GM12878 (cell line): Measurements from ENCODE around the gene AIF1. TPM values are rescaled to one million over a fixed set of nuclear protein-coding genes. Genes with fewer than 3 reads are reported as not detected.

ENCODE experiments used
- ASH2L ChIP-seq: fragments of 300-600, 200-600 bp; sonication (generic); IDR thresholded peaks from 2 replicates; pipeline ENCODE4 v1.6.1; 2017; ENCODE audit warnings: low read depth, mild to moderate bottlenecking, borderline replicate concordance
- CHD1 ChIP-seq: IDR thresholded peaks from 2 replicates; pipeline ENCODE4 v1.6.1; 2012; ENCODE audit warnings: low read depth, low read length, improper control_type of control experiment
- CHD4 ChIP-seq: fragments of 200-600 bp; sonication (generic); IDR thresholded peaks from 2 replicates; pipeline ENCODE4 v1.6.1; 2016; ENCODE audit warnings: mild to moderate bottlenecking
- DPF2 ChIP-seq: fragments of 450-650 bp; IDR thresholded peaks from 2 replicates; pipeline ENCODE4 v1.6.1; 2017; ENCODE audit warnings: mild to moderate bottlenecking
- E2F4 ChIP-seq: IDR thresholded peaks from 2 replicates; pipeline ENCODE4 v1.6.1; 2012; ENCODE audit warnings: low read depth, low read length, improper control_type of control experiment
- ETV6 ChIP-seq, 2 experiments: fragments of 450-650 bp in 1 of 2; IDR thresholded peaks in 1 of 2; conservative IDR thresholded peaks in 1 of 2; 2 replicates each; pipeline ENCODE4 v1.6.1; 2014; ENCODE audit warnings: antibody characterized with exemption in 1 of 2, borderline replicate concordance in 1 of 2, low read depth in 1 of 2, mild to moderate bottlenecking in 1 of 2, moderate library complexity in 1 of 2
- HDGF ChIP-seq: fragments of 450-650 bp; IDR thresholded peaks from 2 replicates; pipeline ENCODE4 v1.6.1; 2016; ENCODE audit warnings: antibody characterized with exemption
- IKZF1 ChIP-seq: fragments of 450-650 bp; conservative IDR thresholded peaks from 2 replicates; pipeline ENCODE4 v1.6.1; 2017; ENCODE audit warnings: antibody characterized with exemption, mild to moderate bottlenecking
- IRF4 ChIP-seq: IDR thresholded peaks from 2 replicates; pipeline ENCODE4 v1.6.1; 2011; ENCODE audit warnings: low read depth, low read length
- MEF2B ChIP-seq: fragments of 450-650 bp; IDR thresholded peaks from 2 replicates; pipeline ENCODE4 v1.6.1; 2018; ENCODE audit warnings: mild to moderate bottlenecking, moderate library complexity; ENCODE audit not compliant: partially characterized antibody, poor library complexity, severe bottlenecking
- MLLT1 ChIP-seq: fragments of 450-650 bp; IDR thresholded peaks from 2 replicates; pipeline ENCODE4 v1.6.1; 2016; ENCODE audit warnings: mild to moderate bottlenecking
- NKRF ChIP-seq: fragments of 450-650 bp; conservative IDR thresholded peaks from 2 replicates; pipeline ENCODE4 v1.6.1; 2017; ENCODE audit warnings: mild to moderate bottlenecking, moderate library complexity
- PAX8 ChIP-seq: fragments of 450-650 bp; IDR thresholded peaks from 2 replicates; pipeline ENCODE4 v1.6.1; 2017; ENCODE audit warnings: mild to moderate bottlenecking, moderate library complexity
- PKNOX1 ChIP-seq: fragments of 450-650 bp; IDR thresholded peaks from 2 replicates; pipeline ENCODE4 v1.6.1; 2016; ENCODE audit warnings: mild to moderate bottlenecking
- POU2F2 ChIP-seq: IDR thresholded peaks from 3 replicates; pipeline ENCODE4 v1.6.1; 2011; ENCODE audit warnings: low read depth, mild to moderate bottlenecking, low read length, borderline replicate concordance
- RAD51 ChIP-seq: fragments of 450-650 bp; IDR thresholded peaks from 2 replicates; pipeline ENCODE4 v1.6.1; 2016; ENCODE audit warnings: moderate library complexity, mild to moderate bottlenecking, inconsistent platforms
- SIX5 ChIP-seq: IDR thresholded peaks from 2 replicates; pipeline ENCODE4 v1.6.1; 2011; ENCODE audit warnings: mild to moderate bottlenecking, low read depth, low read length, moderate library complexity; ENCODE audit not compliant: severe bottlenecking
- SMC3 ChIP-seq: IDR thresholded peaks from 2 replicates; pipeline ENCODE4 v1.6.1; 2011; ENCODE audit warnings: low read length, improper control_type of control experiment, borderline replicate concordance
- SP1 ChIP-seq: IDR thresholded peaks from one replicate; pipeline ENCODE4 v1.6.1; 2011; ENCODE audit warnings: low read depth, low read length
- TBL1XR1 ChIP-seq: IDR thresholded peaks from 2 replicates; pipeline ENCODE4 v1.6.1; 2012; ENCODE audit warnings: low read depth, low read length, improper control_type of control experiment
- ZNF622 ChIP-seq: fragments of 450-650 bp; IDR thresholded peaks from 2 replicates; pipeline ENCODE4 v1.6.1; 2017; ENCODE audit warnings: mild to moderate bottlenecking, inconsistent platforms
- polyA plus RNA-seq, 11 experiments: library from polyadenylated mRNA; depleted of rRNA in 4 of 11; unstranded in 6 of 11; stranded (reverse) in 5 of 11; fragments of >200 nt; fragmentation: Nextera tagmentation in 4 of 11; fragmentation: Illumina TruSeq in 1 of 11; extraction: Ambion mirVana in 4 of 11; extraction: Trizol in 1 of 11; gene quantifications; 1 replicate in 1 of 11; 2 replicates in 10 of 11; pipeline versions ENCODE4 v1.2.1 to v1.2.3, GENCODE V29; 2011 to 2016; ENCODE audit warnings: inconsistent platforms in 2 of 11, missing spikeins in 2 of 11, low read depth in 1 of 11
- total RNA-seq, 4 experiments: library from RNA; depleted of rRNA in 3 of 4; stranded (reverse); fragments of >200 nt in 3 of 4; fragmentation: Illumina TruSeq in 1 of 4; extraction: Trizol in 1 of 4; gene quantifications; 2 replicates each; pipeline versions ENCODE4 v1.2.1 to v1.2.3, GENCODE V29; 2013 to 2021
- TF ChIP-seq, protein P1 (sequence below), 3 experiments: IDR thresholded peaks in 2 of 3; conservative IDR thresholded peaks in 1 of 3; 2 replicates each; pipeline ENCODE4 v1.5.1; 2011; ENCODE audit warnings: low read depth in 3 of 3, low read length in 3 of 3, mild to moderate bottlenecking in 3 of 3, control low read depth in 2 of 3, moderate library complexity in 2 of 3, inconsistent platforms in 1 of 3, mixed read lengths in 1 of 3; ENCODE audit not compliant: control insufficient read depth in 2 of 3, insufficient read depth in 1 of 3; ENCODE audit errors: extremely low read depth in 1 of 3

The AIF1 gene
- total and polyA plus RNA-seq, 10 of the 15 experiments (the other 5 are each of a cell fraction or from before 2014, with no cell fraction given), result 1.9 to 256 (median 134) TPM

DNA sequence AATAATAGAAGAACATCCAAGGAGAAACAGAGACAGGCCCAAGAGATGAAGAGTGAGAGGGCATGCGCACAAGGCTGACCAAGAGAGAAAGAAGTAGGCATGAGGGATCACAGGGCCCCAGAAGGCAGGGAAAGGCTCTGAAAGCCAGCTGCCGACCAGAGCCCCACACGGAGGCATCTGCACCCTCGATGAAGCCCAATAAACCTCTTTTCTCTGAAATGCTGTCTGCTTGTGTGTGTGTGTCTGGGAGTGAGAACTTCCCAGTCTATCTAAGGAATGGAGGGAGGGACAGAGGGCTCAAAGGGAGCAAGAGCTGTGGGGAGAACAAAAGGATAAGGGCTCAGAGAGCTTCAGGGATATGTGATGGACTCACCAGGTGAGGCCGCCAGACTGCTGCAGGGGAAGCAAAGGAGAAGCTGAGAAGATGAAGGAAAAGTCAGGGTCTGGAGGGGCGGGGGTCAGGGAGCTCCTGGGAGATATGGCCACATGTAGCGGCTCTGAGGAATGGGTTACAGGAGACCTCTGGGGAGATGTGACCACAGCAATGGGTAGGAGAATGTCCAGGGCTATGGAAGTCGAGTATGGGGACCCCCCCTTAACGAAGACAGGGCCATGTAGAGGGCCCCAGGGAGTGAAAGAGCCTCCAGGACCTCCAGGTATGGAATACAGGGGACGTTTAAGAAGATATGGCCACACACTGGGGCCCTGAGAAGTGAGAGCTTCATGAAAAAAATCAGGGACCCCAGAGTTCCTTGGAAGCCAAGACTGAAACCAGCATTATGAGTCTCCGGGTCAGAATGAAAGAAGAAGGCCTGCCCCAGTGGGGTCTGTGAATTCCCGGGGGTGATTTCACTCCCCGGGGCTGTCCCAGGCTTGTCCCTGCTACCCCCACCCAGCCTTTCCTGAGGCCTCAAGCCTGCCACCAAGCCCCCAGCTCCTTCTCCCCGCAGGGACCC lies 40.6 kb upstream of the AIF1 start (continued):
- TF ChIP-seq MEF2B, result peak; percentile 82
- TF ChIP-seq PKNOX1, result no peak
- TF ChIP-seq DPF2, result no peak
- no peak for TF ChIP-seq ASH2L
- 0 out of 2 replicates have a peak, but pooled peaks have one; percentile 10 for TF ChIP-seq IRF4
- TF ChIP-seq E2F4, result no peak
- TF ChIP-seq, protein P1, sequence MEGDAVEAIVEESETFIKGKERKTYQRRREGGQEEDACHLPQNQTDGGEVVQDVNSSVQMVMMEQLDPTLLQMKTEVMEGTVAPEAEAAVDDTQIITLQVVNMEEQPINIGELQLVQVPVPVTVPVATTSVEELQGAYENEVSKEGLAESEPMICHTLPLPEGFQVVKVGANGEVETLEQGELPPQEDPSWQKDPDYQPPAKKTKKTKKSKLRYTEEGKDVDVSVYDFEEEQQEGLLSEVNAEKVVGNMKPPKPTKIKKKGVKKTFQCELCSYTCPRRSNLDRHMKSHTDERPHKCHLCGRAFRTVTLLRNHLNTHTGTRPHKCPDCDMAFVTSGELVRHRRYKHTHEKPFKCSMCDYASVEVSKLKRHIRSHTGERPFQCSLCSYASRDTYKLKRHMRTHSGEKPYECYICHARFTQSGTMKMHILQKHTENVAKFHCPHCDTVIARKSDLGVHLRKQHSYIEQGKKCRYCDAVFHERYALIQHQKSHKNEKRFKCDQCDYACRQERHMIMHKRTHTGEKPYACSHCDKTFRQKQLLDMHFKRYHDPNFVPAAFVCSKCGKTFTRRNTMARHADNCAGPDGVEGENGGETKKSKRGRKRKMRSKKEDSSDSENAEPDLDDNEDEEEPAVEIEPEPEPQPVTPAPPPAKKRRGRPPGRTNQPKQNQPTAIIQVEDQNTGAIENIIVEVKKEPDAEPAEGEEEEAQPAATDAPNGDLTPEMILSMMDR (IDR thresholded peaks at IDR 0.05 in 2 of 3, conservative IDR thresholded peaks at IDR 0.05 in 1 of 3; ENCODE audit: control insufficient read depth in 2 of 3, extremely low read depth in 1 of 3, insufficient read depth in 1 of 3, low read depth in 3 of 3, low read length in 3 of 3), result peak in 2 of 3 experiments; percentile 20 to 28; a peak in 3 of 6 replicates
- TF ChIP-seq NKRF, result no peak
- no peak for TF ChIP-seq CHD1
- no peak for TF ChIP-seq PAX8
- no peak for TF ChIP-seq SP1
- TF ChIP-seq CHD4, result no peak
- no peak for TF ChIP-seq SIX5
- peak; percentile 89; the same call in 1 of the 2 replicates for TF ChIP-seq HDGF
- 0 out of 2 replicates have a peak, but pooled peaks have one; percentile 31 for TF ChIP-seq MLLT1
- TF ChIP-seq ZNF622, result no peak
- 0 out of 3 replicates have a peak, but pooled peaks have one; percentile 8 for TF ChIP-seq POU2F2
- TF ChIP-seq ETV6 (conservative IDR thresholded peaks at IDR 0.05 in 1 of 2, IDR thresholded peaks at IDR 0.05 in 1 of 2; ENCODE audit: borderline replicate concordance in 1 of 2, low read depth in 1 of 2), result peak in 1 of 2 experiments; percentile 17; a peak in 1 of 4 replicates
- TF ChIP-seq IKZF1, result no peak
- no peak for TF ChIP-seq TBL1XR1
- 0 out of 2 replicates have a peak, but pooled peaks have one; percentile 7 for TF ChIP-seq SMC3
- no peak for TF ChIP-seq RAD51
